Measurements from ENCODE around the gene ADGRD1. TPM values are rescaled to one million over a fixed set of nuclear protein-coding genes. Genes with fewer than 3 reads are reported as not detected.

ADGRD1 gene
- polyA plus RNA-seq, 4 donors: 15.4 to 74.1 (median 18.7) TPM

DNA sequence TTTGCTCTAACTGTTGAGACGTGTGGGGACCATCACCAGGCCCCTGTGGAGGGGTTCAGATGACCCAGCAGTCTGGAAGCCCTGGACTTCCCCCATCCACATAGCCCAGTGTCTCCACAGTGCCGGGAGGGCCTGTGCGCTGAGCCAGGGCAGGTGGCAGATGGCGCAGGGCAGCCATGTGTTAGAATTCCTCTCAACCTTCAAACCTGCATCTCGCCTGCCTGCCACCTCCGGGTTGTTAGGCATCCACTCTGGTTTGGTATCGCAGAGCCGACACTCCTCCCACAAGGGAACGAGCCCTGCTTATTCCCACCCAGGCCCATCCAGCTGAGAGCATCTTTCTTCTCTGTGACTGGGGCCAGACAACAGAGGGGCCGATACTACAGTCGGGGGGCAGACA, 84.5 kb downstream of the ADGRD1 start:
- no peak for DNase-seq (ENCODE audit: low read depth in 4 of 4, low spot score in 3 of 4)

DNA sequence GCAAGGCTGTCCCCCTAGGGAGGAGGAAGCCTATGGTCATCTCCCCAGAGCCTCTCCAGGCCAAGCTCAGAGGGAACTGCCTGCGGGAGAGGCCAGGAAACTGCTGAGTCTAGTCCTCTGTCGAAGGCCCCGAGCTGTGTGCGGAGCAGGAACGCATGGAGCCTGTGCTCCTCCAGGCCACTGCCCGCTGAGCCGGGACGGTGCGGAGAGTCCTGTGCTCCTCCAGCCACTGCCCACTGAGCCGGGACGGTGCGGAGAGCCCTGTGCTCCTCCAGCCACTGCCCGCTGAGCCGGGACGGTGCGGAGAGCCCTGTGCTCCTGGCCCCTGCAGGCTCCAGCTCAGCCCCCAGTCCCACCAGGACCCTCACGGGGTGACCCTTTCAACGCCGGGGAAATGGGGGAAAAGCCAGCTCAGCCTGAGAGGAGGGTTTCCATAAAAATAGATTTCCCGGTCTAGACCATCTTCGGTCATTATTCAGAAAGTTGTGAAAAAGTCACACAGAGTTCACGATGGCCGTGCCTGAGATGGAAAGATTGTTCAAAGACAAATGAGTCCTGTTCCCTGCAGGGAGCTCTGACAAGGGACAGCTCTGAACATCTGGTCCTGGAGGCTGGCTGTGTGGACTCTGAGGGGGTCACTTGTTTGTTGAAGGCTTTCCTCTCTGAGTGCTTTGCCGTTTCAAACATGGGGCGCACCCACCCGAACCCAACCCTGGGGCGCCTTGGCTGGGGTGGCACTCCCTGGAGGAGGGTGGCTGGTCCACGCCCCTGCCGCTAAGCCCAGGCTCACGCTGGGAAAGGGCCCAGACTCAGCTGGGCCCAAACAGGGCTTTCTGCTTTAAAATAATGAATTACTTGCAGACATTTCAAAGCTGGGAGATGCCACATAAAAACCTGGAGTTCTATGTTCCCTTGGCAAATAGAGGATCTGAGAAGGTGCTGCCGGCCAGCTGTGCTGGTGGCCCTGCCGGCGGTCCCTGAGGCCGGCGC, 85.5 kb downstream of the ADGRD1 start:
- no peak for DNase-seq (ENCODE audit: low read depth in 4 of 4, low spot score in 3 of 4)

DNA sequence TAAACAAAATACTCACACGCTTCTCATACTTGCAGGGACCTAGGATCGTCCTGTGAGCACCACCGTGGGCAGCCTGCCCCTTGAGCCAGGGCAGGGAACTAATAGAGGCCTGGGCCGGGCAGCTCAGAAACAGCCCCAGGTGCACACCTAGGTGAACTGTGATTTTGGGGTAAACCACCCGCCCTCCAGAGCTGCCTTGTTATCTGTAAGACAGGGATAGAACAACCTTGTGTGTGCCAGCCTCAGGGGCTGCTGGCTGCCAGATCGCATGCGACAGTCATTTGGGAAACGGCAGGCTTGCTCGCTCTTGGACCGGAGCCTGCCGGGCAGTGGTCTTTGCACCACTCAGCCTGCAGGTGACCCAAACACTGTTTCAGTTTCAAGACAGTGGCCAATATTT, 86.8 kb downstream of the ADGRD1 start:
- DNase-seq (ENCODE audit: low read depth in 4 of 4, low spot score in 3 of 4): no peak

DNA sequence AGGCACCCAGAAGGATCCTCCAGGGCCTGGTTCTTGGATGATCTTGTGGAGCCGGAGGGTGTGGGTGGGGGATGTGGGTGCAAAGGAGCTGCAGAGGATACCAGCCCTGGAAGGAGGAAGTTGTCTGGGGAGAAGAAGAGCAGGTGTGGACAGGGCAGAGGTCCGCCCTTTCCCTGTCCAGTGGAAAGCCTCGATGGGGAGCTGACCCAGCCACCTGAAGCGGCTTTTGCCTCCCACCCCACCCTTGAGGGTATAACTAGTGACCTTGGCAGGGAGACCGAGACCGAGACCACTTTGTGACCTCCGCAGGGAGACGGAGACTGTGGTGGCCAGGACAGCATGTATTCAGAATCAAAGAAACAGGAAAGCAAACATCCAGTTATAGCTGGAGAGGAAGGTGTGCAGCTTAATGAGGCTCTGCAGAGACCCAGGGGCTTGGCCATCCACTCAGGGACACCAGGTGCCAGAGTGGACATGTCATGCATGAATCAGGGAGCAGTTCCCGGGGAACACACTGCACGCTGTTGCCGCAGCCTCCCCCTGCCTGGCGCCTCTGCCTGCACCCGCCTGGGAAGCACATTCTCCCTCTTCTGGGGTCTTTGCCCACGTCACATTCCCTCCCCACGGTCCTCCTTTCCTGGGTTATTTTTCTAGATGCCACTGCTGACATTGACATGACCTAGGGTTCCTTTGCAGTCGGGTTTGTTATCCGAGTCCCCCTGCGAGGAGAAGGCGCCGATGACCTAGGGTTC, 87.7 kb downstream of the ADGRD1 start:
- DNase-seq (ENCODE audit: low read depth in 4 of 4, low spot score in 3 of 4): no peak

DNA sequence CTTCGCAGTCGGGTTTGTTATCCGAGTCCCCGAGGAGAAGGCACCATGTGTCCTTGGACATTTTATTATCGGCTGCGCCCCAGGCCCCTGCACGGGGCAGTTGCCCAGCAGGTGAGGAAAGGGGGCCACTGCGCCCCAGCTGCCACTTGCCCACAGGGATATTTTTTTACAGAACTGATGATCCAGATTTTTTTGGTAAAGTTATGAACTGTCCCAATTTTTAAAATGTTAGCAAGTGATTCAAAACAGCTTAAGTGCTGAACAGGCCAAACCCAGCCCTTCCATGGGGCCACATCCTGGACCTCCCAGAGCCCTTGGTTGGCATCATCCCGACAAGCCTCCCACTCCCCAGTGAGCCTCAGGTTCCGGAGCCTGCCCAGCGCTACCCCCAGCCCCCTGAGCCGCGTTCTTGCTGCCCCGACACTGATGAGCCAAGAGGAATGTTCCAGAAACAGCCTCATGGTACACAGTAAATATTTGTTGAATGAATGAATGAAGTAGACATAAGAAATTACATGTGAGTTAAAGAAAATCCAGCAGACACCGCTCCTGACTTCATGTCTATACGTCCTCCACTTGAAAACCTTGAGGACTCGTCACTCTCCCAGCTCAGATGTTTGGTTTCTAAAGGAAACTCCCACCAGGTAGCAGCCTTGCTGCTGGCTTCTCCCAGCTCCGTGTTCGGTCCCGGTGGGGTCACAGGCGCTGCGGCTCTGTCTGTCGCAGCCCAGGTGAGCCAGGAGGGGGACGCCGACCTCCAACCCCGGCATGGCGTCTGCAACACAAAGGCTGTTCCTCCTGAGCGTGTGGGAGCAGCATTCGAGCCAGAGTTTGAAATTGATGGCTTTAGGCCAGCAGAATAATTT, 88.5 kb downstream of the ADGRD1 start:
- DNase-seq (ENCODE audit: low read depth in 4 of 4, low spot score in 3 of 4): no peak

DNA sequence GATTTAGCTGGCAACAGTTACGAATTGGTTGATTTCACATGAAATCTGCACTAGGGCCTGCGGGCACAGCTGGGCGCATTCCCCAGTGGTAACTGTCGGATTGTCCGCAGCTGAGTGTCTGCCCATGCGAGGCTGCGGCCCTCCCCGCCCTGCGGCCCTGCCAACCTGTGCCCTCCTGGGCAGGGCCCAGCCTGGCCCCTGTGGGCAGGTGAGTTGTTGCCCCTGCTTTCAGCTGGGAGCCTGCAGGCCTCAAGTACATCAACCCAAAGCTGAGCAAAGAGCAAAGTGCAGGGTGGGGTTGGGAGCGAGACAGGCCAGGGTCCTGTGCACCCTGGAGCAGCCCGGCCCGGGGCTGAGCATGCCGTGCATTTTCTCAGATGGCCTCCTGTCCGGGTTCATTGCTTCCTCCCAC, 89.1 kb downstream of the ADGRD1 start:
- DNase-seq (ENCODE audit: low read depth in 4 of 4, low spot score in 3 of 4): peak in 1 of 4 donors; percentile 22

DNA sequence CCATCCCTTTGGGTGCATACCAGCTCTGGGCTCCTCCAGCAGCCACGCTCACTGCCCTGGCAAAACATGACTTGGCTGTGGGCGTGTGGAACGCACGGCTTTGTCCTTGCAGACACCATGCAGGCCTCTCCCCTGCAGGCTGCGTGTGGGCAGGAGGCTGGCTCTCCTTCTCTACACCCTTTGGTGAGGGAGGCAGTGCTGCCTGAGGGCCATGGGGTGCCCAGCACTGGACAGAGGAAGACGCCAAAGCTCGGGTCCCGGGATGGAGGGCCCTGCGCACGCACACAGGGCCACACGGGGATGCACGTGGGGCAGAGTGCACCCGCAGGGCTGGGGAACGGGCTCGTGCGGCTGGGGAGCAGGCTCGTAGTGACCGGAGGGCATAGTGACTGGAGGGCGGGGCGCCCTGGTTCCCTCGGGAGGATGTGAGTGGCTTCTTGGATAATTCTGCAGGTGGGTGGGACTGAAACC, 89.7 kb downstream of the ADGRD1 start:
- DNase-seq (ENCODE audit: low read depth in 4 of 4, low spot score in 3 of 4): no peak

DNA sequence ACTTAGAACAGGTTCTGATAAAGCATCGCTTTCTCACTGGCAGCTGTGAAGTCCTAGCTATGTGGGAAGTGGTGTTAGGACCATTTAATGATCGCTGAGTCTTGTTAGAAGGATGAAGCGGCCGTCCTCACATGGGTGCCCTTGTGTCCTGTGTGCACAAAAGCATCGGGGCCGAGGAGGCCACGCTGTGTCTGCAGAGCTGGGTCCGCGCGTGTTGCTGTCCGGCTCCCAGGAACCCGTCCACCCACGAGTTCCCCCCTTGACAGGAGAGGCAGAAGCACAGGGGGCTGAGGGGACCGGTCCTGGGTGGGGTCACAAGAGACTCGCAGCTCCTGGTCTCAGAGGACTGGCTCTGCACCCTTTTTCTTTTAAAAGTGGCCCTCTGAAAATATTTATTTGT, 90.4 kb downstream of the ADGRD1 start:
- DNase-seq (ENCODE audit: low read depth in 4 of 4, low spot score in 3 of 4): no peak

DNA sequence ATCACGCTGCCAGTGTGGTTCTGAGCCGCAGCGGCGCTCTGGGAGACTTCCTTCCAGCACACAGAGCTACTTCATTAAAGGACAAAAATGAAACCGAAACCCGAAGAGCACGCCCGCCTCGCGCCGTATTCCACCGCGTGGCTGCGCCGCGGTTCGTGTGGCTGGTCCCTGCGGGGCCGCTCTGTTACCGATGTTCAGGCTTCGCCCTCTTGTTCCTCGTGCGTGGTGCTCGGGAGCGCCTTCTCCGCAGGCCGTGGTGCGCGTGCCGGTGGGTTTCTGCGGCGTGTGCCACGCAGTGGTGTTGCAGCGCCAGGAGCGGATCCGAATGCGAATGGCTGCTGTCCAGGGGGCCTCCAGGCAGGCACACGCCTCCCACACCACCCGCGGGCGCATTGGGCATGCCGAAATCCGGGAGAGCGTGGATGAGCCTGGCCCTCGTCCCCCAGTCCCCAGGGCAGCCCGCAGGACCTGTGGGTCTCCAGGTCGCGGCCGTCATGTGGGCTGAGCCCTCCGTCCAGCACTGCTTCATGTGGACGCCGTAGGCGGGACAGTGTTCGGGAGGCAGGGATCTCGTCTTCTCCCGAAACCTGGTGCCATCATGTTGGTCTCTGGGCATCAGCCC, 91.2 kb downstream of the ADGRD1 start:
- no peak for DNase-seq (ENCODE audit: low read depth in 4 of 4, low spot score in 3 of 4)

DNA sequence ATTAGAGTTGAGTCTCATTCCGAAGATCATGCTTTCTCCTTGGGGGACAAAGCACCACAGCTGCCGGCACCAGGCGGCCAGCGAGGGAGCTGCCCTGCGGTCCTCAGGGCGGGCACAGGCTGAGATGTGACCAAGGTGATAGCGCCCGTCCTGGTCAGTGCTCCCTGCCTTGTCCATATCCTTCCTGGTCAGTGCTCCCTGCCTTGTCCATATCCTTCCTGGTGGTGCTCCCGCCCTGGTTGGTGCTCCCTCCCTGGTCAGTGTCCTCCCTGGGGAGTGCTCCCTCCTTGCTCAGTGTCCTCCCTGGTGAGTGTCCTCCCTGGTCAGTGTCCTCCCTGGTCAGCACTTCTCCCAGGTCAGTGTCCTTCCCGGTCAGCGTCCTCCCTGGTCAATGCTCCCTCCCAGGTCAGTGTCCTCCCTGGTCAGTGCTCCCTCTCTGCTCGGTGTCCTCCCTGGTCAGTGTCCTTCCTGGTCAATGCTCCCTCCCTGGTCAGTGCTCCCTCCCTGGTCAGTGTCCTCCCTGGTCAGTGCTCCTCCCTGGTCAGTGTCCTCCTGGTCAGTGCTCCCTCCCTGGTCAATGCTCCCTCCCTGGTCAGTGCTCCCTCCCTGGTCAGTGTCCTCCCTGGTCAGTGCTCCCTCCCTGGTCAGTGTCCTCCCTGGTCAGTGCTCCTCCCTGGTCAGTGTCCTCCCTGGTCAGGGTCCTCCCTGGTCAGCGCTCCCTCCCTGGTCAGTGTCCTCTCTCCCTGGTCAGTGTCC, 92.2 kb downstream of the ADGRD1 start:
- DNase-seq (ENCODE audit: low read depth in 4 of 4, low spot score in 3 of 4): no peak

DNA sequence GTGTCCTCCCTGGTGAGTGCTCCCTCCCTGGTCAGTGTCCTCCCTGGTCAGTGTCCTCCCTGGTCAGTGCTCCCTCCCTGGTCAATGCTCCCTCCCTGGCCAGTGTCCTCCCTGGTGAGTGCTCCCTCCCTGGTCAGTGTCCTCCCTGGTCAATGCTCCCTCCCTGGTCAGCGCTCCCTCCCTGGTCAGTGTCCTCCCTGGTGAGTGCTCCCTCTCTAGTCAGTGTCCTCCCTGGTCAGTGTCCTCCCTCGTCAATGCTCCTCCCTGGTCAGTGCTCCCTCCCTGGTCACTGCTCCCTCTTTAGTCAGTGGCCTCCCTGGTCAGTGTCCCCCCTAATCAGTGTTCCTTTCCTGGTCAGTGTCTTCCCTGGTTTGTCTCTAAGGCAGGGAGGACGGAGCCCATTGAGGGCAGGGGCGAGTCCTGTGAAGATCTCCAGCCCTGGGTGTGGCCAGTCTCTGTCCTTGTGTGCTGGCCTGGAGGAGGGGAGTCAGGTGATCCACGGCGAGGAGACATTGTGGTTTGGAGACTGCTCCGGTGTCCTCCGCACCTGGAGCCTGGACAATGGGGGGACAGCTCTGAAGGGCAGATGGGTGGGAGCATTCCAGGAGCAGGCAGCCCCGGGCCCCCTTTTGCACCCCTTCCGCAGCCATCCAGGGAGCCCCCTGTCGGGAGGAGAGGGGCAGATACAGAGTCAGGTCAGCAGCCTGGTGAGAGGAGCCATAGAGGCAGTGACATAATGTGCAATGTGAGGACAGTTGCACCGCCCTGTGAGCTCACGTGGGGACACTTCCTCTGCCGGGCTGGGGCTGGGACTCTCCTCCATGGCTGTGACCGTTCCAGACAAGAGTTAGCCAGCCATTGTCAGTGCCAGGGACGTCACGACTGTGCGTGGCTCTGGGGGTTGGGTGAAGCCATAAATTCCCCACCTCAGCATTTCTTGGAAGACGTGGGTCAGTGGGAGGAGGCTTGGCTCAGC, 93.4 kb downstream of the ADGRD1 start:
- DNase-seq (ENCODE audit: low read depth in 4 of 4, low spot score in 3 of 4): no peak

DNA sequence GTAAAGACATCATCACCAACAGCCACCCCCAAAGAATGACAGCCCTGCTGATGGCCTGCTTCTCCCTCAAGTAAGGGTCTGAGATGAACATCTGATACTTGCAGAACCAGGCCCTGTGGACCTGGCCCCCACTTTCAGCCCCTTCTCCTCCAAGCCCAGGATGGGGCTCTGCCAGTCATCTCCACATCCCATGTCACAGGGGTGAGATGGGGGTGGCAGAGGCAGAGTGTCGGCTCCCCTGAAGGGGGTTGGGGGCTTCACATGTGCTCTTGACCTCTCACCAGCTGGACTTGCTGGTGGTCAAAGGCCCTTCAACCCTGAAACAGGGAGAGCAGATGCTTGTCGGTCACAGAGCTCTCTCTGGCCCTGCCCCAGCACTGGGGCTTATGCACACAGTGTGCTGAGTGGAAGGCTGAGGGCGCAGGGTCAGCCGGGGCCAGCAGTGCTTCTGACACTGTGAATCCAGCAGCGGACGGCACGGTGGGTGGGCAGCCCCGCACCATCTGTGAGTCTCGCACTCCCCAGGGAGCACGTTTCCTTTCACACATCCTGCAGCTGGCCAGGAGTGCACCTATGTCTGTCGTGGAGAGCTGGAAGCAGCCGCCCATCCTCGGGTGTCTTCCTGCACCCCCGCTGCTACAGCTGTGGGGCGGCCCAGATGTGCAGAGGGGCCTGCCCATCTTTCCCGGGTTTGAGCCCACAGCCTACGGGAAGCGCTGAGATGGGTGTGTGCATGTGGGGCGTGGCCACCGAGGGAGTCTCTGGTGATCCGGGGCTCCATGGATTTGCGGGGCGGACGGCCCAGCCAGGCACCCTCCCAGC, 94.3 kb downstream of the ADGRD1 start:
- DNase-seq (ENCODE audit: low read depth in 4 of 4, low spot score in 3 of 4): no peak

DNA sequence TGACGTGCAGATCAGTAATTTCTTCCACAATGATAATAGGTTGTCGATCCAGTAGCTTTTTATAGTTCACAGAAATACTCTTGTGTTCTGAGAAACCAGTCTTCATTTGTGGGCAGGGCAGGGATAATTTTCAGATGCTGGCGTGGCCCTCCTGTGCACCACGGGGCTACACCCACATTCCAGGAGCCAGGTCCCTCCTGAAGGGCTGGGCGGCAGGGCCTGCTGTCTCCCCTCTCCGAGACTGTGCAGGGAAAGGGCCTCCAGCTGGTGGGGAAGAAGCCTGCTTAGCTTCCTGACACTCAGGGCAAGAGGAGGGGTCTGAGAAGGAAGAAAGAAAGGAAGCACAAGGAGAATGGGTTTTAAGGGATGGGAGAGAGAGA, 94.9 kb downstream of the ADGRD1 start:
- DNase-seq (ENCODE audit: low read depth in 4 of 4, low spot score in 3 of 4): no peak

DNA sequence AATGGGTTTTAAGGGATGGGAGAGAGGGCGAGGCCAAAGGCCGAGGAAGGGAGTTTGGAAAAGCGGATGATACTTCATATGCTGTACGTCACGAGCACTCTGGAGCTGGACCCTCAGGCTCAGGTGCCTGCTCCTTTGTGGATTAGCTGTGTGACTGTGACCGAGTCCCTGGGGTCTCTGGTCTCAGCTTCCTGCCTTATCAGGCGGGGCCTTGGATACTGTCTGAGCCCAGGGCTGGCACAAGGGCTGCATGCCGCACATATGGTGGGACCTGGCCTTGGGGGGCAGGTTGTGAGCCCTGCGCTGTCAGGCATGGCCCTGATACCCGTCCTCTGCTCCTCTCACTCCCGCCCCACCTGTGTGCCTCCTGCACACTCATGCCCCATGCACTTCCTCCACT, 95.3 kb downstream of the ADGRD1 start:
- DNase-seq (ENCODE audit: low read depth in 4 of 4, low spot score in 3 of 4): no peak

DNA sequence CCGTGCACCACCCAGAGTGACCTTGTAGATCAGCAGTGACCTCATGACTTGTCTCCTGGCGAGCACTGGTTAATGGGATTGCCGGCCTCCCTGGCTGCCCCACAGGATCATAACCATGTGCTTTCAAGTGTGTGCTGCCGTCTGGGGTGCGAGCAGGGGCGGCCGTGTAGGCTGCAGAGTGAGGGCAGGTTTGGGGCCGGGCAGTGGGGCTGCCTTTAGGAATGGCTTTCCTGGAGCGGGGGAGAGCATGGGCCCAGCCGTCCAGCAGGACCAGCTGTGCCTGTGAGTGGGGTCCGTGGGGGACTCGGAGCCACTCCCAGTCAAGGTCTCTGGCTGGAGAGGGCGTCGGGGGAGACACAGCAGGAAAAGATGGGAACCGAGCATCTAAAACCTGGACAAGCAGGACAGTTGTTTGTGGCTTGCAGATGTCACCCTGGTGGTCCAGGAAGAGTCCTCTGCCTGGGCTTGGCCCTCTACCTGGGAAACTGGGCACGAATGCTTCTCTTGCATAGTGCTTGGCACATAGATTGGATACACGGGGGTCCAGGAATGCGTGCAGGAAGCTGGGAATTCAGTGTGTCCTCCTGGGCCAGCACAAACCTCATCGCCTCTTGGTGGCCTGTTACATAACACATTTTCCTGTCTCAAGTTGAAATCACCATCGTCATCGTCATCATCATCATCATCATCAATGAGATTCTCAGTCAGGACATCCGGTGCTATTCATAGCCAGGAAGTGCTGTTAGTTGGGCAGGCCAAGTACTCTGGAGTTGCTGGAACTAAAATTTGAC, 96.0 kb downstream of the ADGRD1 start:
- no peak for DNase-seq (ENCODE audit: low read depth in 4 of 4, low spot score in 3 of 4)

DNA sequence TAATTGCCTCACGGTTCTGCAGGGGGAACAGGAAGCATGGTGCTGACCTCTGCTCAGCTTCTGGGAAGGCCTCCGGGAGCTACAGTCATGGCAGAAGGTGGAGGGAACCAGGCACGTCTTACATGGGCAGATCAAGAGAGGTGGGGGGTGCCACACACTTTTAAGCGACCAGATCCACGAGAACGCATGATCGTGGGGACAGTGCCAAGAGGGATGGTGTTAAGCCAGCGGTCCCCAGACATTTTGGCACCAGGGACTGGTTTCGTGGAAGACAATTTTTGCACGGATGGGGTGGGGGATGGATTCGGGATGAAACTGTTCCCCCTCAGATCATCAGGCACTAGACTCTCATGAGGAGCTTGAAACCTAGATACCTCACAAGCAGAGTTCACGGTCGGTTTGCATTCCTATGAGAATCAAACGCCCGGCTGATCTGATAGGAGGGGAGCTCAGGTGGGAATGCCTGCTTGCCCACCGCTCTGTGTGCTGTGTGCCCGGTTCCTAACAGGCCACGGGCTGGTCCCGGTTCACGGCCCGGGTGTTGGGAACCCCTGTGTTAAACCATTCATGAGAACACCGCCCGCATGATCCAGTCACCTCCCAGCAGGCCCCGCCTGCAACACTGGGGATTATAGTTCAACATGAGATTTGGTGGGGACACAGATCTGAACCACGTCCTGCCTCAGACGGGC, 96.9 kb downstream of the ADGRD1 start:
- DNase-seq (ENCODE audit: low read depth in 4 of 4, low spot score in 3 of 4): no peak

All from left renal pelvis (tissue), 4 donors.